ENCODE data around the gene DCAF6.
"Not testable (repeated sequence)": the region's sequence is repeated elsewhere in the genome, so short reads cannot be mapped to it uniquely, and the experiment has no call there.

DCAF6 gene, protein sequence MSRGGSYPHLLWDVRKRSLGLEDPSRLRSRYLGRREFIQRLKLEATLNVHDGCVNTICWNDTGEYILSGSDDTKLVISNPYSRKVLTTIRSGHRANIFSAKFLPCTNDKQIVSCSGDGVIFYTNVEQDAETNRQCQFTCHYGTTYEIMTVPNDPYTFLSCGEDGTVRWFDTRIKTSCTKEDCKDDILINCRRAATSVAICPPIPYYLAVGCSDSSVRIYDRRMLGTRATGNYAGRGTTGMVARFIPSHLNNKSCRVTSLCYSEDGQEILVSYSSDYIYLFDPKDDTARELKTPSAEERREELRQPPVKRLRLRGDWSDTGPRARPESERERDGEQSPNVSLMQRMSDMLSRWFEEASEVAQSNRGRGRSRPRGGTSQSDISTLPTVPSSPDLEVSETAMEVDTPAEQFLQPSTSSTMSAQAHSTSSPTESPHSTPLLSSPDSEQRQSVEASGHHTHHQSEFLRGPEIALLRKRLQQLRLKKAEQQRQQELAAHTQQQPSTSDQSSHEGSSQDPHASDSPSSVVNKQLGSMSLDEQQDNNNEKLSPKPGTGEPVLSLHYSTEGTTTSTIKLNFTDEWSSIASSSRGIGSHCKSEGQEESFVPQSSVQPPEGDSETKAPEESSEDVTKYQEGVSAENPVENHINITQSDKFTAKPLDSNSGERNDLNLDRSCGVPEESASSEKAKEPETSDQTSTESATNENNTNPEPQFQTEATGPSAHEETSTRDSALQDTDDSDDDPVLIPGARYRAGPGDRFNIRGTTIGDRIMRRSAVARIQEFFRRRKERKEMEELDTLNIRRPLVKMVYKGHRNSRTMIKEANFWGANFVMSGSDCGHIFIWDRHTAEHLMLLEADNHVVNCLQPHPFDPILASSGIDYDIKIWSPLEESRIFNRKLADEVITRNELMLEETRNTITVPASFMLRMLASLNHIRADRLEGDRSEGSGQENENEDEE

DNA sequence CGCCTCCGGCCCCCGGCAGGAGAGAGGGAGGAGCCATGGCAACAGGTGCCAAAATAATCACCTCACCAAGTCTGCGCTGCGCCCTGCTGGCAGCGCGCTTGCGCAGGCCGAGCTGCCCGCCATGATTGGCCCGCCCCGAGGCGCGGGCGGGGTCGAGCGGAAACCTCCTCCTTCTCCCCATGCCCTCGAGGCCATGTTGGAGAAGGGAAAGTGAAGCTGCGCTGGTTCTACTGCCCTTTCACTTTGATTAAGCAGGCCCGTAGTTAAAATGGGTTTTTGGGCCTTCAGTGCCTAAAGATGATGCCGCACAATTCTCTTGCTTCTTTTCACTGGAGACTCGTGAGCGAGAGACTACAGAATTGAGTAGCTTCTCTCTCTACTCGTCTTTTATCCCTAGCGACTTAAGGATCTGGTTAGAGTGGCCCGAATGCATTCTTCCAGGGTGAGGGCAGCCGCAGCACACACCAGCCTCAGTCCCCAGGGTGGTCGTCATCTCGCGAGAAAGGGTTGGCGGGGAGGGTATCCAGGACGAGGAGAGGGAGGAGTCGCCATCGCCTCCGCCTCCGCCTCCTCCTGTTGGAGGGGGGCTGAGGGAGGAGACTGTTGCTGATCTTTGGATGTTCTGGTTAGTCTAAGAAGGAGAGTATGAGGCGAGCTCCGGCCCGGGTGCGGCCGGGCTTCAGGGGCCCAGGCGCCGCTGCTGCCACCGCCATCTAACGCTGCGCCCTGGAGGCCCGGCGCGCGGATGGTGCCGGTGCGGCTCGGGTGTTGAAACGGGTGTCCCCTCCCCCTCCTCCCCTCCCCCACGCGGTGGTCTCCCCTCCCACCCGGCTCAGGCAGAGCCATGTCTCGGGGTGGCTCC, at the start of gene DCAF6:
Gene DCAF6, plus strand, starts transcription at position 616 of the 862 bp plus-strand sequence. Its CDS starts 229 bp downstream, at position 845.
- peak; percentile 76 to 98 (median 95) for DNase-seq

- not testable (repeated sequence) for DNase-seq
Observed at GRCh38 chr1:167887187-167887586, 49.3 kb upstream of the DCAF6 start.

DNA sequence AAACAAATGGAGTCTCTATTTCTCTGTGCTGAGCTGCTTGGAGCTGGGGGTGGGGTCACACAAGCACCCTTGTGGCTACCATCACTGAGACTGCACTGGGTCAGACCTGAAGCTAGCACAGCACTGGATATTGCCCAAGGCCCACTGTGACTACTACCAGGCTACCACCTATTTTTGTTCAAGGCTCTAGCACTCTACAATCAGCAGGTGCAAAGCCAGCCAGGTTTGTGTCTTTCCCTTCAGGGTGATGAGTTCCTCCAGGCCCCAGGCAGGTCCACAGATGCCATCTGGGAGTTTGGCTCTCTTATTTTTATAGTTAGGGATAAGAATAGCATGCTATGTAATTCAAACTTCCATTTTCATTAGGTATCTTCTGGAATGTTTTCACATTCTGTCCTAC, 46.1 kb upstream of the DCAF6 start:
- no peak for DNase-seq

DNA sequence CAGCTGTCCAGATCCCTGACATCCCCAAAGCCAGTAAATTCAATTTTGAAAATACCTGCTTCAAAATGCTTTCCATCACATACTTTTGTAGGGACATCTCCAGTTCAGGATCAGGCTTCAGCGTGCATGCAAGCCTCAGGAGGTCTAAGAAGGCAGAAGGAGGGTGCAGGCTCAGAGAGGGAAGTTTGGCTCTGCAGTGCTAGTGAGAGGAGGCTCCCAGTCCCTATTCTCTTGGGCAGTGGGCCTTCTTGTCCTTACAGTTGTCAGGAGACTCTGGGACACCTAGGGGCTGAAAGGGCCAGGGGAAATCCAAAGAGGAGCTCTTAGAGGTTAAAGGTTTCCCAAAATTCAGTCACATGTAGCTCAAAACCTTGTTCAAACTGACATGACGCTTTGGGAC, 42.7 kb upstream of the DCAF6 start:
- no peak for DNase-seq

- DNase-seq, result no peak
Observed at GRCh38 chr1:167898578-167899222, 37.8 kb upstream of the DCAF6 start.

DNA sequence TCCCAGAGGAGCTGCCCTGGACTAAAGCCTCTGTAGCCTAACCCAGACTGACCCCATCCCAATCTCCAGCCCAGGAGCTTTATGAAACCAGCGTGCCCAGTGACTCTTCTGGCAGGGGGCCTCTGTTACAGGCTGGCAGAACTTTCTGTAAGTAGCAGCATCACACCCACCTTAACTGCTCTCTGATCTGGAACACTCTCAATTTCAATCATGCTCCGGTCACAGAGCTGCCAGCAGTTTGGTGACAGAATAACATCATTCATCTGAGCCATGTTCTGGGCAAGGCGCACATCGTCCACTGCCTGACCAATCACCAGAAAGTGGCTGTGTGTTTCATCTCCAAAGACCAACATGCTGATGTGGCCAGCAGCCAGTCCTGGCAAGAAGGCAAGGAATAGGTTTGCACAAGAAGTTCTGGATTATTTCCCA, 37.2 kb upstream of the DCAF6 start:
- DNase-seq, result peak in 1 of 58 donors; percentile 15

DNA sequence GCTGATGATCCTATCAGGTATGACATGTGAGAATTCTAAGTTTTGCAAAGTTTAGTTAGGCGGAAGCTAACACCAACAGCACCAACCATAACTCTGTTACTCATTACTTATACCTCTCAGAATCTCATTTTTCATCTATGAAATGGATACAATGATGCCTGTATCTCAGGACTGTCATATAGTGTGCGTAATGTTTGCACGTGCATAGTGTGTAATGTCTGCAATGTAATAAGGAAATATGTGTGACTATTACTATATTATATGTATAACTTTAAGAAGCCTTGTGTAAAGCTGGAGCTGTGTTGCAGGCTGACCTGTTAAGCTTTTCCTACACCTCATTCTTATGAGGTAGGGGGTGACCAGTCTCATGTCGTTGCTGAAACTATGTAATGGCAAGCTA, 35.6 kb upstream of the DCAF6 start:
- DNase-seq, result no peak

DNA sequence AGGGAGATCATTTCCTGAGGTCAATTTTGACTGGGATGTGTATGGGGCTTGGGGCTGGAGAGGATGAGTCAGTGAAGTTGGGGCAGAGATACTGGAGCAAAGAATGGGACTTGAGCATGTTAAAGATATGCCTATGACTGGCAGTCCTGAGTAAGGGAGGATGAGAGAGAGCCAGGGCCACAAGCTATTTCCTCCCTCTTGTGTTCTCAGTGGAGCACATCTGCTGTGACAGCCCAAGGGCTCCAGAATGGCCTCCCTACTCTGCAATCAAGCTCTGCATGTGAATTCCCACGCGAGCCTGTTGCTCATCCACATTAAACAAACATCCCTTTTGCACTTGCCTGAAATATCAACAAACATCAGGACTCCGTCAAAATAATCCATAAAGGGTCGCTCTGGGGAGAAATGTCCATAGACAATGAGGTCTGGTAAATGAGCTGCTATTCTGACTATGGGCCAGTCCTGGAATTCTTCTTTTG, 31.8 kb upstream of the DCAF6 start:
- DNase-seq, result no peak

GRCh38 chr1:167905182-167905581, 31.3 kb upstream of the DCAF6 start:
- DNase-seq, result no peak

- no peak for DNase-seq
Observed at GRCh38 chr1:167905671-167906070, 30.8 kb upstream of the DCAF6 start.

DNA sequence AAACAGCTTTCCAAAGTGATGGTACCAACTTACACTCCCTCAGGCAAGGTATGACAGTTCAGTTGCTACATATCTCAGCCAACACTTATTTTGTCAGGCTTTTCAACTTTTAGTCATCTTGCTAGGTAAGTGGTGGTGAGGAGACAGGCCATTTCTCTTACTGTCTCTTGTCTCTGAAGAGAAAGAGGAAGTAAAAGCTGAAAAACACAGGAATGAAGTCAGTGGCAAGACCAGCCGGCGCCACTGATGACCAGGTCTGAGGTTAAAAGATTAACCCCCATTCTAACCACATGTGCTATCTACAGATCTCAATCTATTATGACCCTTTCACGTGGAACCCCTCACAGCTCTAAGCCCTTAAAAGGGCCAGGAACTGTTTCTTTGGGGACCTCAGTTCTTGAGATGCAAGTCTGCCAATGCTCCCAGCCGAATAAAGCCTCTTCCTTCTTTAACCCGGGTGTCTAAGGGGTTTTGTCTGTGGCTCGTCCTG, 26.7 kb upstream of the DCAF6 start:
- no peak for DNase-seq

GRCh38 chr1:167910530-167910929, 26.0 kb upstream of the DCAF6 start:
- no peak for DNase-seq

DNA sequence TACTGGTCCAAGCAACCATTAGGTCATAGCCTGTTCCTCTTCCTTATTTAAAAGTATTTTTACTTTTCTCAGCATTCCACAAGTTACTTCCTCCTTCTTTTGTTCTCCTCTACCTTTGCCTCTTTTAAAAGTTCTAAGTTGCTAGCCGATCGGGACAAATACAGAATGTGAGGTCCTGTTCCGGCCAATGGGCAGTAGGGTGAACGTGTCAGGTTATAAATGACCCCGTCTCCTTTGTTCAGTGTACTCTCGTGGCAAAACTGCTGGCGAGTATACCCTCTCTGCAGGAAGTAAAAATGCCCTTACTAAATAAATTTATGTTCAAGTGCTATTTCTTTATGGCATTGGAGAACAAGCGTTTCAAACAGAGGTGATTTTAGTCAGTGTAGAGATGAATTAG, 25.1 kb upstream of the DCAF6 start:
- DNase-seq, result no peak

GRCh38 chr1:167912294-167912693, 24.2 kb upstream of the DCAF6 start:
- no peak for DNase-seq

DNA sequence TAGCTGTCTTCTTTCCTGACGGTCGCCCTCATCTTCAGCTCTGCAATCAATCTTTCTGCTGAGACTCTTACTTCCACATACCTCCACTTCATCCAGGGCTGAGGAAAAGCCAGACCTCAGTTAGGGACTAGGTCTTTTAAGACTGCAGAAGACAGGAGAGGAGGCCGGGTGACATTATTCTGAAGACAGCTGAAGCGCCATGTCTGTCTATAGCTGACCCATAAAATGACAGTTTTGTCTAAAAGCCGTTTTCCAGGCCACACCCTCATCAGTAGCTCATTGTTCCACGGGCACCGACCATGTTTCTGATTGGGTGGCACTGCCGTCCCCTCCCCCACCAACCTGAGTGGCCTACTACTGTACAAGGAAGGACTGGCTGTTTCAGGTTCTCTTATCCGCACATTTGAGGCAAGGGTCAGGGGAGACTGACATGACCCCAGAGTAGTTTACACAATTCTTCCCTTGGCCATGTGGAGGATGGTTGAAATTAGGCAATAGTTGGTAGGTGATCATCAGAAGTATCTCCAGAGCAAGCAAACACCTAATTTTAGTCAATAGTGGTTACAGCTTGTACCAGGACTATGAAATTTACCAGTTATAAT, 22.5 kb upstream of the DCAF6 start, which contains the start of gene ADCY10:
Gene ADCY10, minus strand, starts transcription at position 240 of the 602 bp plus-strand sequence. CDS start 8,994 bp downstream, outside the sequence.
- DNase-seq, result peak in 1 of 58 donors; percentile 2

DNA sequence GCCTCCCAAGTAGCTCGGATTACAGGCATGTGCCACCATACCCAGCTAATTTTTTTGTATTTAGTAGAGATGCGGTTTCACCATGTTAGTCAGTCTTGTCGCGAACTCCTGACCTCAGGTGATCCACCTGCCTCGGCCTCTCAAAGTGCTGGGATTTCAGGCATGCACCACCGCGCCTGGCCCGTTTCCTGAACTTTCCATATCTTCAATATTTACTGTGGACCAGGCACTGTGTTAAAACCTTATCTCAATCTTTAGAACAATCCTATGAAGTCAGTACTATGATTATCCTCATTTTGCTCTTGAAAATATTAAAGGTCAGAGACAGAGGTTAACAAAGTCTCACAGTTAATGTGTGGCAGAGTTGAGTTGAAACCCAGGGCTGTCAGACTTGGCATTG, 20.9 kb upstream of the DCAF6 start:
- no peak for DNase-seq

GRCh38 chr1:167916766-167917511, 19.5 kb upstream of the DCAF6 start:
- DNase-seq, result no peak

DNA sequence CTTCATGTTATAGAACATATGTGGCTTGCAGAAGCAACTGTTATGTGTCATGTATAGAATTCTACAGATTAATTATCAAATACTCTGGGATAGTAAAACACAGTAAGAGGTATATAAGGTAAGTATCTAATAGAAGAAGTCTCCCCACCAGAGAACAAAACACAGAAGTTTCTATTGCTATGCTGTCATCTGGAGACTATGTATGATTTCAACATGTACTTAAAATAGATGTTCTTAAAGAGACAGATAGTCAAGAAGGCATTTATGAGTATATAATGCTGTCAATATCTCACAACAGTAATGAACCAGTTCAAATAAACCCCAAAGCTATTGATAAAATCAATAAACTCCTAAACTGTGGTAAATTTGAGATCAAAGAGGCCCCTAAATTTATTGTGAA, 14.5 kb upstream of the DCAF6 start:
- no peak for DNase-seq

DNA sequence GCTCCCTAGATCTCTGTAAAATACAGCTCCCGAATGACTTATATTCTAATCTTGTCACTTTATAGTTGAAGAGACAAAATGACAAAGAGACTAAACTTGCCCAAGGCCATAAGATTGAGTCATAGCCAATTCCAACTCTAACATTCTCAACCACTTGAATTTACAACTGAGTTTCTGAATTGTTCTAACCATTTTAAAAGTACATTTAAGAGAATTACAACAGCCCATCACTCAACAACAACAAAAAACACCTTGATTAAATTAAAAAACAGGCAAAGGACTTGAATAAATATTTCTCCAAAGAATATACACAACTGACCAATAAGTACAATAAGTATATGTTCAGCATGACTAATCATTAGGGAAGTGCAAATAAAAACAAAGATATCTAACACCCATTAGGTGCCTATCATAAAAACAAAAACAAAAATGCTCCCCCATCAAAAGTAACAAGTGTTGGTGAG, 13.8 kb upstream of the DCAF6 start:
- DNase-seq, result no peak

All from anterior cingulate cortex (tissue), 58 donors.